ENCODE data around the gene SMIM24. TPM values are rescaled to one million over a fixed set of nuclear protein-coding genes. Genes with fewer than 3 reads are reported as not detected.

Gene SMIM24
- total RNA-seq, 2 donors from 2014 or later: not detected

GRCh38 chr19:3511506-3512251, 31.4 kb upstream of the SMIM24 start:
- Mint-ChIP-seq H3K36me3 (ENCODE audit: low read depth) (peaks cover 12% of the 10 kb centered on the region), H3K9me3 (no peaks in the 10 kb centered on the region), H3K4me3 (no peak overlapping the region), H3K4me1 (peaks cover 8% of the 10 kb centered on the region), H3K27me3 (ENCODE audit: insufficient read depth) (no peaks in the 10 kb centered on the region), H3K27ac (no peak overlapping the region)
- no peak overlapping the region for H3K4me3 ChIP-seq (ENCODE audit: low read length)
- no peak overlapping the region for H3K27ac ChIP-seq (ENCODE audit: low read depth, low read length)
- no peaks in the 10 kb centered on the region for H3K9me3 ChIP-seq (ENCODE audit: control insufficient read depth, low read length)
- peaks cover 35% of the 10 kb centered on the region for H3K36me3 ChIP-seq (ENCODE audit: control insufficient read depth, insufficient read depth, low read length)
- TF ChIP-seq CTCF (conservative IDR thresholded peaks at IDR 0.05): no peak
- no peaks in the 10 kb centered on the region for H3K27me3 ChIP-seq (ENCODE audit: control insufficient read depth, insufficient read depth, low read length, poor library complexity, severe bottlenecking)
- WGBS, 2 experiments (ENCODE audit: insufficient coverage in 1 of 2, insufficient read length in 1 of 2): 92 to 99% methylated on average over 22 to 26 of the region's 26 CpGs
- H3K9ac ChIP-seq (ENCODE audit: extremely low read depth, low read length, poor library complexity, severe bottlenecking): no peak overlapping the region
- no peak for DNase-seq
- H3K4me1 ChIP-seq (ENCODE audit: control insufficient read depth, insufficient read depth, low read length): no peaks in the 10 kb centered on the region

- H3K9me3 ChIP-seq (ENCODE audit: control insufficient read depth, low read length): no peaks in the 10 kb centered on the region
- DNase-seq: no peak
- 95 to 96% methylated on average over 20 to 22 of the region's 22 CpGs for WGBS, 2 experiments (ENCODE audit: insufficient coverage in 1 of 2, insufficient read length in 1 of 2)
- no peaks in the 10 kb centered on the region for H3K27me3 Mint-ChIP-seq (ENCODE audit: insufficient read depth)
- H3K4me3 Mint-ChIP-seq: no peak overlapping the region
- H3K9ac ChIP-seq (ENCODE audit: extremely low read depth, low read length, poor library complexity, severe bottlenecking): no peak overlapping the region
- H3K9me3 Mint-ChIP-seq: no peaks in the 10 kb centered on the region
- H3K36me3 ChIP-seq (ENCODE audit: control insufficient read depth, insufficient read depth, low read length): peaks cover 30% of the 10 kb centered on the region
- no peak for TF ChIP-seq CTCF (conservative IDR thresholded peaks at IDR 0.05)
- no peak overlapping the region for H3K27ac ChIP-seq (ENCODE audit: low read depth, low read length)
- H3K27ac Mint-ChIP-seq: peak overlapping the region; percentile 30
- H3K4me1 Mint-ChIP-seq: peaks cover 8% of the 10 kb centered on the region
- no peaks in the 10 kb centered on the region for H3K4me1 ChIP-seq (ENCODE audit: control insufficient read depth, insufficient read depth, low read length)
- H3K4me3 ChIP-seq (ENCODE audit: low read length): no peak overlapping the region
- peaks cover 12% of the 10 kb centered on the region for H3K36me3 Mint-ChIP-seq (ENCODE audit: low read depth)
- no peaks in the 10 kb centered on the region for H3K27me3 ChIP-seq (ENCODE audit: control insufficient read depth, insufficient read depth, low read length, poor library complexity, severe bottlenecking)
Observed at GRCh38 chr19:3510727-3511126, 30.4 kb upstream of the SMIM24 start.

GRCh38 chr19:3509566-3509989, 29.3 kb upstream of the SMIM24 start:
- Histone ChIP-seq H3K27me3 (ENCODE audit: control insufficient read depth, insufficient read depth, low read length, poor library complexity, severe bottlenecking) (no peaks in the 10 kb centered on the region), H3K36me3 (ENCODE audit: control insufficient read depth, insufficient read depth, low read length) (peaks cover 29% of the 10 kb centered on the region), H3K9ac (ENCODE audit: extremely low read depth, low read length, poor library complexity, severe bottlenecking) (no peak overlapping the region), H3K4me3 (ENCODE audit: low read length) (no peak overlapping the region), H3K4me1 (ENCODE audit: control insufficient read depth, insufficient read depth, low read length) (no peaks in the 10 kb centered on the region), H3K27ac (ENCODE audit: low read depth, low read length) (no peak overlapping the region), H3K9me3 (ENCODE audit: control insufficient read depth, low read length) (no peaks in the 10 kb centered on the region)
- WGBS, 2 experiments (ENCODE audit: insufficient coverage in 1 of 2, insufficient read length in 1 of 2): 95 to 96% methylated on average over 14 to 15 of the region's 15 CpGs
- Mint-ChIP-seq H3K36me3 (ENCODE audit: low read depth) (peaks cover 12% of the 10 kb centered on the region), H3K4me1 (peaks cover 13% of the 10 kb centered on the region), H3K4me3 (no peak overlapping the region), H3K9me3 (no peaks in the 10 kb centered on the region), H3K27me3 (ENCODE audit: insufficient read depth) (no peaks in the 10 kb centered on the region), H3K27ac (peak overlapping the region; percentile 15)
- TF ChIP-seq CTCF (conservative IDR thresholded peaks at IDR 0.05): no peak
- DNase-seq: no peak
